ENCODE measurements around the gene RCE1.
A peak's percentile ranks its signal among the peaks of the same experiment; 100 is the strongest.

Gene RCE1

GRCh38 chr11:66842896-66843775 lies at the start of gene RCE1:
TSS of gene RCE1 (plus strand) at chr11:66843441. CDS start at chr11:66843456, 15 bp downstream.
- CTCF ChIA-PET, result interaction anchor here (0.5 to 2.4 kb wide), 11 partner anchors 9 to 165 kb away, joined by 3 to 12 read pairs (median 4); no protein-coding TSS in a partner anchor
- POLR2A ChIA-PET, result interaction anchor here (0.6 to 5.2 kb wide), 18 partner anchors 9 to 404 kb away, joined by 3 to 40 read pairs (median 4); partner anchors contain the start of genes MRPL11, PC, RBM4 and RBM4B
- Histone ChIP-seq H3K4me1 (ENCODE audit: control insufficient read depth, insufficient read depth, low read length) (no peaks in the 10 kb centered on the region), H3K27ac (ENCODE audit: extremely low read depth, low read depth, low read length) (peak within 1 kb of the TSS; percentile 86), H3K36me3 (ENCODE audit: control insufficient read depth in 2 of 2, insufficient read depth in 1 of 2, low read length in 2 of 2) (peaks cover 0 to 45% of the 10 kb centered on the region in 2 experiments; a peak in 1 of 3 replicates), H3K4me3 (ENCODE audit: low read depth, low read length) (peak within 1 kb of the TSS; percentile 71), H3K9me3 (ENCODE audit: control insufficient read depth, insufficient read depth, low read depth, low read length) (no peaks in the 10 kb centered on the region)
- peak; percentile 83 for TF ChIP-seq GLIS2 (tag by site-specific recombination; IDR thresholded peaks at IDR 0.05)
- no peak for TF ChIP-seq ZNF529 (tag by site-specific recombination; IDR thresholded peaks at IDR 0.05; ENCODE audit: insufficient replicate concordance)
- no peak for TF ChIP-seq ZFP3 (tag by site-specific recombination; IDR thresholded peaks at IDR 0.05; ENCODE audit: low read depth)
- peak; percentile 66 for TF ChIP-seq SP3 (tag by site-specific recombination; IDR thresholded peaks at IDR 0.05)
- TF ChIP-seq ZNF335 (tag by site-specific recombination; conservative IDR thresholded peaks at IDR 0.05), result peak; percentile 77
- peak; percentile 81 for TF ChIP-seq KLF10 (tag by site-specific recombination; IDR thresholded peaks at IDR 0.05)
- TF ChIP-seq GLIS1 (tag by site-specific recombination; IDR thresholded peaks at IDR 0.05), result peak; percentile 84
- peak; percentile 24; the same call in 1 of the 2 replicates for TF ChIP-seq ZNF692 (tag by site-specific recombination; IDR thresholded peaks at IDR 0.05)
- TF ChIP-seq SCRT1 (tag by site-specific recombination; IDR thresholded peaks at IDR 0.05; ENCODE audit: borderline replicate concordance), result no peak
- 0 out of 2 replicates have a peak, but pooled peaks have one; percentile 17 for TF ChIP-seq ZFP37 (tag by site-specific recombination; IDR thresholded peaks at IDR 0.05)
- no peak for TF ChIP-seq ZNF37A (tag by site-specific recombination; IDR thresholded peaks at IDR 0.05)
- TF ChIP-seq KLF8 (tag by site-specific recombination; IDR thresholded peaks at IDR 0.05), result peak; percentile 91
- no peak for TF ChIP-seq ZNF654 (tag by site-specific recombination; IDR thresholded peaks at IDR 0.05; ENCODE audit: low read depth)
- TF ChIP-seq ZNF530 (tag by site-specific recombination; IDR thresholded peaks at IDR 0.05; ENCODE audit: low read depth), result no peak
- no peak; the same call in none of the 2 replicates for TF ChIP-seq PATZ1 (tag by site-specific recombination; IDR thresholded peaks at IDR 0.05)
- TF ChIP-seq ZIC2 (tag by site-specific recombination; IDR thresholded peaks at IDR 0.05), result peak; percentile 96
- TF ChIP-seq ZNF549 (tag by site-specific recombination; IDR thresholded peaks at IDR 0.05), result 0 out of 2 replicates have a peak, but pooled peaks have one; percentile 10
- peak; percentile 19; the same call in 1 of the 2 replicates for TF ChIP-seq ZNF423 (tag by site-specific recombination; IDR thresholded peaks at IDR 0.05)
- peak; percentile 66; the same call in 1 of the 2 replicates for TF ChIP-seq ZEB2 (tag by site-specific recombination; IDR thresholded peaks at IDR 0.05)
- TF ChIP-seq BCL6B (tag by site-specific recombination; IDR thresholded peaks at IDR 0.05), result no peak
- TF ChIP-seq TSHZ1 (tag by site-specific recombination; IDR thresholded peaks at IDR 0.05; ENCODE audit: borderline replicate concordance), result no peak
- peak; percentile 32 for TF ChIP-seq KLF1 (tag by site-specific recombination; IDR thresholded peaks at IDR 0.05)
- TF ChIP-seq ZNF626 (tag by site-specific recombination; IDR thresholded peaks at IDR 0.05), result no peak
- TF ChIP-seq ZFP69B (tag by site-specific recombination; IDR thresholded peaks at IDR 0.05), result peak; percentile 25; the same call in 1 of the 2 replicates
- no peak for TF ChIP-seq PRDM10 (tag by site-specific recombination; IDR thresholded peaks at IDR 0.05)
